Stimulated activated CD4-positive, alpha-beta T cell treated with anti-CD3 and anti-CD28 coated beads, Interleukin-1b, Interleukin-23, amount 100 ng/mL, for 1 hour (primary cell): ENCODE results near the gene MPND.

Experiments used
- DNase-seq, 2 donors: peaks; one replicate each; pipeline ENCODE4 v3.0.0-alpha.2; 2020; ENCODE audit warnings: low read depth in 2 of 2

The MPND gene

DNA sequence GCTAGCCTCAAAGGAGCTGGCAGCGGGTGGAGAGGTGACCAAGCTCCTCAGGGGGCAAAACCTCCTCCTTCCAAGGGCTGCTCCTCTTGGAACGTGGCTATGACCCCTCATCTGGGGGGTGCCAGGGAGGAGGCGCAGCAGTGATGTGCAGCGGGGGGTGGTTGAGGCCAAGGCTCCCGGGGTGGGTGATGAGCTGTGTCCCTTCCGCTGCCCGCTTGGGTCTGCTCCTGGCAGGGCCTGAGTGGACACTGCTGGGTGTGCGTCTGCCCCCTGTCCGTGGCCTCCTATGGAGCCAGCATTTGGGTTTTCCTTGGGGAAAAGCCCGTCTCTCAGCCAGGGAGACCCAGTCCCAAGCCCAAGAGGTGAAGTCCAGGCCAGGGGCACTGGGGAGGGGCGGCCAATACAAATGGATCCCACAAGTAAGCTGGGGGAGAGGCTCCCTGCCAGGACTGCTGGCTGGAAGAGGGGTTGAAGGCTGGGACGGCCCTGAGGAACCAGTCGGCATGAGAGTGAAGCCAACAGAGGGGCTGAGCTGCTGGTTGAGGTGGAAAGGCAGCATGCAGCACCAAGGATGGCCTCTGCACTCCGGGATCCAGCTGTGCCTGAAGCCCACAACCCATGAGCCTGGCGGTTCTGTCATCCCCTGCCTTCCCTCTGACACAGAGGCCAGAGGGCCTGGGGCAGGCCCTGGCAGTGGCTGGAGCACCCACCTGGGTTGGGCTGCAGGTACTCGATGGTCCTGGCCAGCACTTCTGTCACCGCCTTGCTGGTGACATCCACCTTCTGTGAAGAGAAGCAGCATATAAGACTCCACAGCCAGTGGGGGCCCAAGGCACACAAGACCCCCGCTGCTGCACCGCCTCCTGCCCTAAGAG, 22.7 kb downstream of the MPND start:
- no peak for DNase-seq

- no peak for DNase-seq
Measured at GRCh38 chr19:4366666-4367335, 23.4 kb downstream of the MPND start.

DNA sequence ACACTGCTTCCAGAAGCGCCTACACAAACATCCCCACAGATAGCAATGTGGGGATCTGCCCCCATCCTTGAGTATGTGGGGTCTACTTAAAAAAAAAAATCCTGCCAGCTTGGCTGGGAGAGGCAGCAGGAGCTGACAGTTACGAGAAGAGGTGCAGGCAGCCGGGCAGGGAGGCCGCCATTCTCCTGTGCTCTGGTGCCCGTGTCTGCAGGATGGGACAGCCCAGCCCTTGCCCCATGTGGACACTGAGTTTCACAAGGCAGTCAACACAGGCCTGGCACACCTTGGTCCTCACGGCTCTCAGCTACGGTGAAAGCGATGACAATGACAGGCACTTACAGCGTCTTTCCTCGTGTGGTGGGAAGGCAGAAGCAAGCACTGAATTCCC, 24.0 kb downstream of the MPND start:
- DNase-seq: no peak

GRCh38 chr19:4367781-4368127, 24.4 kb downstream of the MPND start:
- DNase-seq: no peak

DNA sequence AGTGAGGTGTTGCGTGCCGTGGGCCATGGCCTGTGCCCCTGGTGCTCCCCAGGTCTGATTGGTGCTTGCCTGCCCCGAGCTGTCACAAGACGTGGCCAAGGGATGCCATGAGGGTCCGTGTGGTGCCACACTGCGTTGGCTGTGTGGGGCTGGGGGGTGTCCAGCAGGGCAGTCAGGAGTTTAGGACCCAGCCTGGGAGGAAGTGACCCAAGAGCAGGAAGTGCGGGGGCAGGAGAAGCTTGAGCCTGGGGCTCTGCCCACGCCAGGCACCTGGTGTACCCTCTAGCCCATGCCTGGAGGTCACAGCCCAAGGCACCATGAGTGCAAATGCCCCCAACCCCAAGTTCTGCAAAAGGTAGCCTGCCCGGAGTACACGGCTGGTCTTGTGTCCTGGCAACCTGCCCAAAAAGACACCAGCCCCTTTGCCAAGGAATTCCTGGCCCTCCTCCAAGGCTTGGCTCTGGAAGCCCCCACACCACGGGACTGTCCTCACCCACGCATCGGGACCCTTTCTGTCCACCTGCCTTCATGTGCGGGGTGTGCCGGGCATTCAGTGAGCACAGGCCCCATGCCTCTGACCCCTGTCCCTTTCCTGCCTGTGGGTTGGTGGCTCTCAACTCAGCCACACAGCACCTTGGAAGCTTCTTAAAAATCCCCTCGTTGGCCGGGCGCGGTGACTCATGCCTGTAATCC, 24.9 kb downstream of the MPND start:
- DNase-seq: no peak

DNA sequence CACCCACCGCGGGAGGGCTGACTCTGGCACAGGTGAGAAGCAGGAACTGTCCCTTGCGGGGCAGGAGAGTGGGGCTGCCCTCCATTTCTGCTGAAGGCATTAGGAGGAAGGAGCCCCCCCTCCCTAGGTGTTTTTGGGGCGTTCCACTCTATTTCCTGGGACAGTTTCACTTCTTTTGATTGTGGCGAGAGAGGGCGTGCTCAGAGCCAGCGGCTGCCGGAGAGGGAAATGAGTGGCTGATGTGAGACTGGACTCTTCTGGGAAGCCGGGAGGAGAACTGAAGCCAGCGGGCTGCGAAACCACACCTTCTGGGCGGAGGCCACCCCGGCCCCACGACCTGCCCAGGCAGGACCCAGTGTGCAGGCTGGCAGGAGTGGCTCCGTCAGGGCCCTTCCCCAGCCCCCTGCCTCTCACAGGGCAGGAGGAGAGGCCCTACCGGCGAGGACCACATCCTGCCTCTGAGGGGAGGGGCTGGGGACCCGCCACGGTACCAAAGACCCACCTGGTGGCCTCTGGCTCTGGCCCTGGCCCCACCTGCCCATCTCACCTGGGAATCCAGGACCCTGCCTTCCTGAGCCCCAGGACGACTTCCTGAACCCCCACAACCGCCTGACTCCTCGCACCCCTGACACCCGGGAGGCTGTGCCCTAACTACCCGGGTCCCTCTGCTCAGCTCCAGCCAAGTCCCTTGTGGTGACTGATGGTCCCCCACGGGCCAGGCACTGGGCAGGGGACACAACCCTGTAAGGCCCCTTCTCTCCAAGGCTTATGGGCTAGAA, 25.9 kb downstream of the MPND start:
- DNase-seq: peak; percentile 22

DNA sequence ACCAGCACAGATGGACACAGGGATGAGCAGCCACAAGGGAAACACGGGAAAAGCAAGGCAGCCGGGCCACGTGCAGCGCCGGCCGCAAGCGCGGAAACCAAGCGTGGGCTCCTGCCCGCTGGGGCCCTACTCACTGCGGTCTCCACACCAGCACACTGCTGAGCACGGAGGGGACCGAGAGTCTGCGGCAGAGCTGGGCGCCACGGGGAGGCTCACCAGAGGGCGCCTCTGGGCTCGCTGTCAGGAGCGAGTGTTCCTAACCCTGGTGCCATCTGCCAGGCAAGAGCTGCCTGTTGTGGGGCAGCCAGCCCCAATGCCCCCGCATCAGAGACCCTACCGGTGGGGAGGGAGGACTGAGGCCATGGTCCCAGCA, 26.5 kb downstream of the MPND start:
- peak; percentile 48 to 52 for DNase-seq

DNA sequence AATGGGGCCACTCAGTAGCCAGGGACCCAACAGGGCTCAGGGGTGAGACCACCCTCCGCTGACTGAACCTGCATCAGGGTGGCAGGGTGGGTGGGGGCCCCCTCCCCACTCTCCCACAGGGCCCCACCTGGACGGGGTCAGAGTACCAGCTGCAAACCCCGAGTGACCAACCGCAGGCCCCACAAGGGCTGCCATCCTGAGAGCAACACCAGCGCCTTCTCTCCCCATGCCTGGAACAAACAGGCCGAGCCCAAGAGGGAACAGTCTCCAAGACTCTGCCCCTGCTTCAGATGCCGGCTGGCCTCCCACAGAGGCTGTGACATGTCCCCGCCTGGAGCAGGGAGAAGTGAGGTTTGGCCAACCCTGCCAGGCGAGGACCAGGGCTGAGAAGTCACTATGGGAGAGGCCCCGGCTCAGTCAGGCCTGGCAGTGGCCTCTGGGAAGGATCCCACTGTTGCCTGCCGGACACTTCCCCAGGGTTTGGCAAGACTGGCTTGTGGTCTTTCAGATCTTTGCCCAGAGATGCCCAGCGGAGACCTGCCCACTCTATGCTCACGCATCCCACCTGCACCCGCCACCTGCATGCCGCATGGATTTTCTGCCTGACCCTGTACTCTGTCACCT, 27.2 kb downstream of the MPND start:
- no peak for DNase-seq

DNA sequence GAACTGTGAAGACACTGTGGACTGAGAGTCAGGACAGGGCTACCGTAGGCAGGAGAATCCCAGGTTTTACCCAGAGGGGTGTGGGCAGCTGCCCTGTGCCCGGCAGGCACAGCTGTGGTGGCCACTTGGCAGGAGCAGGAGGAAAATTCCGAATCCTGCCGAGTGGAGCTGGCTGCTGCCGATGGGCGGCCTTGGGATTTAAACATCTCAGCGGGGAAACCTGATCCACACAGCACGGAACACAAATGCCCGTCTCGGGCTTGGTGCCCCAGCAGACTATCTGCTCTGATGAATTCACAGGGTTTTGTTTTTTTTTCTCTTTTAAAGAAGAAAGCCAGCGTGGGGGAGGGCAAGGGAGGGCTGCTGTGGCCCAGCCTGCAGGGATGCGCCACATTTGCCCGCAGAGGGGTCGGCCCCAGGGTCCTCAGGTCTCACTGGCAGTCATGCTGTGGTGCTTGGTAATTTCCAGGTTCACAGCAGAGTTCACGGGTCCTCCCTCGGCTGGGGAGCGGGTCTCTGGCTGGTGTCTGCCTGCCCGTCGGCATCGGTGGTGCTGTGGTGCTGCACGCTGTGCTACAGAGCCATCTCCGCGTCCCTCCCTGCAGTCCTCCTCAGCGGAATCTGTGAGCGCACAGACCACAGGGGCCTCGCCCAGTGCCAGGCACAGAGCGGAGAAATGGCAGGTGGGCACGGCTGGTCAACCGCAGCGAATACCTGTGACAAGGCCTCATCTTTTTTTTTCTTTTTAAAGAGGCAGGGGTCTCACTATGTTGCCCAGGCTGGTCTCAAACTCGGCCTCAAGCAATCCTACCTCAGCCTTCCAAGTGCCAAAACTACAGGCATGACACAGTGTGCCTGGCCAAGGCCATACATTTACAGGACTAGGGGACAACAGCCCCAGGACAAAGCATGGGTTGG, 28.1 kb downstream of the MPND start:
- DNase-seq: no peak

DNA sequence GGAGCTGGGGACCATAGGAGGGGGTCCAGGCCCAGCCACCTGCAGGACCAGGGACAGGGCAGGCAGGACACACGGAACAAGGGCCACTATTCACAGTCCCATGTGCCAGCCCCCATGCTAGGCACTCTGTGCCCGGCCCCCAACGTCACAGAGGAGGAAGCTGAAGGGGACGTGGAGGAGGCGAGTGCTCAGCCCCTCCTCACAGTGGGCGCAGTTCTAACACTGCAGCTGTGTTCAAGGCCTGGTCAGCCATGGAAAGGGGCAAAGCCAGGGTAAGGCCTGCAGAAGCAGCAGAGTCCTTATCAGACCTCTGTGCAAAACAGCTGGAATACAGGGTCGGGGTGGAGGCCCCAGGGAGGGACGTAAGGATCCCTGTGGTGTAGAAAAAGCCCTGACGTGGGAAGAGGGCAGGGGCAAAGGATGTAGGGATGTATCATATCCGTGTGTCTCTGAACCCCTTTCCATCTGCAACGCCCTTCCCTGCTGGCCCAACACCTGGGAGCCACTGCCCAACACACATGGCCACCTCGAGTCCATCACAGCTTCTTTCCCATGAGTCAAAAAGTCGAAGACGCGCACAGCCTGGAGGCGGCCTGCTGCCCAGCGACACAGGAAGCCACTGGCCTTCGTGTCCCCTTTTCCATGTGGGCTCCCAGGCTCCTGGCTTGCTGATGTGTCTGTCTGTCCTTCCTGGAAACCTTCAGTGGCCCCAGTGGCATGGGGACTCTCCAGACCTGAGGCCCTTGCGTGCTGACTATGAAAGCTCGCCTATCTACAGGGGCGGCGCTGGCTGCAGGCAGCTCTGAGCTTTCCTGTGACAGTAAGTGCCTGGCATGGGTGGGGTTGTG, 29.0 kb downstream of the MPND start:
- DNase-seq: no peak

DNA sequence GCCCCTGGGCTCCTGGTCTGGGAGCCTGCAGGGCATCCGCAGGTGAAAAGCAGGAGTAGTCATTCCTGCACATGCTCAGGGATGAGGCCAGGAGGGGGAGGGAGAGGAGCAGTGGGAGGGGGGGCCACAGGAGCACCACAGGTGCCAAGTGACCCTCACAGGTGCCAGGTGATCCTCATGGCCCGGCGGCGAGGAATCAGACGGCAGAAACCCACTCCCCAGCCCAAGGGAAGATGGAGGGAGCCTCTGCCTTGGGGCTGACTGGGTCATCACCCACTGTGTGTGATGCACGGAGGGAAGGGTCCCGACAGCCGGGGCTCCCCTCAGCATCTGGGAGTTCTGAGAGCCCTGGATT, 29.6 kb downstream of the MPND start:
- no peak for DNase-seq

GRCh38 chr19:4373601-4374497, 30.5 kb downstream of the MPND start:
- DNase-seq: no peak

GRCh38 chr19:4374498-4375163, 31.3 kb downstream of the MPND start:
- DNase-seq: no peak

DNA sequence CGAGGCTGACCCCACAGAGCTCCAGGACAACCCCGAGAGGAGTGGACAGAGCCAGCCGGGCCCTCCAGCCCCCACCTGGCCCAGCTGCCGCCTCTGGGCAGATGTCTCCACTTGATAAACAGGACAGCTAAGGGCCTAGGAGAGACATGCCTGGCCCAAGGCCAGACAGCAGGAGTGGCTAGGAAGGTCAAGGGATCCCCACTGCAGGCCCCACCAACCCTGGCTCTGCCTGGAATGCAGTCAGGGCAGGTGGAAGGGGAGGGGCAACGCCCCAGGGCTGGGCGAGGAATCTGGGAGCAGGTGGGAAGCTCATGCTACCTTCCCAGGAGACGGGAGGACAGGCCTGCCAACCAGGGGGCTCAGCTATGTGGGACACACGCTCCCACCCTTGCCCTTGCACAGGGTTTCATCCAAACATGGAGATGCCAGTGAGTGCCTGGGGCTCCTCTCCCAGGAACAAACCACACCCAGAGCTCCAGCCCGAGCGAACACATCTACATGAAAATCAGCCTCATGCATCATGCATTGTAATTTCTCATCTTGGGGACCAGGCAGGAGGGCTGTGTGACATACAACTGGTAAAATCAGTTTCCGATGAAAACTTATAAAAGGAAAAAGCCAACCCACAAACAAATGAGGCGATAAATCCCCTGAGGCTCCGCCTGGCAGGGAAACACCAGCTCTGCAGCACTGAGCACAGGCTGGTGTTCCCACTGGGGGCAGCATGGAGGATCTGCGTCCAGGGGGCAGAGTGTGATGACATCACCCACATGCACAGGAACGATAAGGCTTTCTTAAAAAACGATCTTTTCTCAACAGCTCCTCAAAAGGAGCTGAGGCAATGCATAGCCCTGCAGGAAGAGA, 32.0 kb downstream of the MPND start:
- no peak for DNase-seq

DNA sequence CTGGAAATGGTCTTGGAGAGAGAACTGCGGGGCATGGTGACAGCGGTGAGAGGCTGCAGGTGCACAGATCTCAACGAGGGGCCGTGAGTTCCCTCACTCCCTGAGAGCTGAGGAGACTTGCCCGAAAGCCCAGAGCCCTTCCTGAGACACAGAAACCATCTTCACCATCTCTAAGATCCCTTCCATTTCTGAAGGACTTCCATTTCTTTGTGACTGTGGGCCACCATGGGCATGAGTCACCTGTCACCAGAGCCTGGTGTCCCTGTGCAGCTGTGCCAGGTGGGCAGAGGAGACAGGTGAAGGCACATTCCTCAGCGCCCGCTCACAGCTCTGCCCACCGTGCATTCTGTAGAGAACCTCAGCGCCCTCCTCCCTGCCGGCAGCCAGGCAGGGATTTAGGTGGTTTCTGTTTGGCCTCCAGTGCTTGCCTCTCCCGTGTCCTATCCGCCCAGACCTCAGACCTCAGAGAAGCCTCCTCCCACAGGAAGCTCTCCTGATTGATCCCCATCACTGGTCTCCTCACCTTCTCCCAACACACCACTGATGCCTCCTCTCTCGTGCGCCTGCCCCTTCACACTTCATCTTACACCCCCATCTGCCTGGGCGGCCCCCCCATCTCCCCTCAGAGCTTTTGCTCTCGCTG, 32.8 kb downstream of the MPND start:
- DNase-seq: no peak

DNA sequence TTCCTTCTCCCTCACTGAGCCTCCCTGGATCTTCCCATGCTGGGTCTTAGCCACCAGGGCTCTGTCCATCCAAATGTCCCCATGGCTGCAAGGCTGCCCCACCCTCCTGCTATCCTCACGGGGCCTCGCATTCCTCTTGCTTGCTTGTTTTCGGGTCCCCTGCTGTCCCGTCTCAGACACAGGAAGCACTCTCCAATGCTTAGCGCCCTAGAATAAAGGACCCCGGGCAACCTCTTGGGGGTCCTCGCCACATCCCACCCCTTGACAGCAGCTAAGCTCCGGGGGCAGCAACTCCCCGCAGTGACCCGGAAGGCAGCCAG, 33.3 kb downstream of the MPND start:
- no peak for DNase-seq
